GM19328 (cell line): ENCODE results near the gene MAML3.

ENCODE experiments used
- ATAC-seq: cut with Tn5 transposase; IDR thresholded peaks from one replicate; pipeline ENCODE4 v1.9.1; 2021; ENCODE audit warnings: mild to moderate bottlenecking, moderate library complexity; ENCODE audit not compliant: unreplicated experiment

The MAML3 gene

DNA sequence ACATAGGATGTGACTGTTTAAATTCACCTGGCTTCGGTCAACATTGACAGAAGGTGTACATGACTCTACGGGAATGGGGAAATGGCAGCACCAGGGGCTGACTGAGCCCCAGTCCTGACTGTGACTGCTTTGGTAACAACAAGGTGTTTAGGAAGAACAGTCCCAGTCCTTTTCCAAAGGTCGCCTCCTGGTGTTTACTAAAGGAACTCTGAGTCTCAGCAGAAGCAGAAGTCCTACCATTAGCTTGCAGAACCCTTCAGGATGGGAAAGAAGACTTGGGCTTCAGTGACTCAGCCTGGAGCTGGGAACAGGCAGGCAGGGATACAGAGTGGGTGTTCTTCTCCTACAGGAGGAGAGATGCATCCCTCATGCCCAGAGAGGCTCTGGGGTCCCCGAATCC, 385.1 kb downstream of the MAML3 start:
- no peak for ATAC-seq

DNA sequence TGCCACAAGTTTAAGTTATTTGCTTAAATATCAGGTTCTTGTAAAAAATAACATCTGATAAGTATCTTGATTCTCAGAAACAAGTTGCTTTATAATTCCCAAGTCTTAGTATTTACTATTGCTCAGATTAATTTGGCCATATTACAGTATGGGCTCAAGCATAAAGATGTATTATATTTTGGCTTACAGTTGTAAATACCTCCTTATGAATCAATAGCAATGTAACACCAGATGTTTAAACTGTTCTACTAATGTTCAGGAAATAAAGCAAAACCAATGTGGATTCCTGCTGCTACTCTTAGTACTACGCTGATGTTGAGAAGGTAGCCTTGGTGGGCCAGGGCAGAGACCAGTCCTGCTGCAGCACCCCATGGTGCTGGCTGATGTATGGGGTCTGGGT, 385.6 kb downstream of the MAML3 start:
- ATAC-seq: no peak

DNA sequence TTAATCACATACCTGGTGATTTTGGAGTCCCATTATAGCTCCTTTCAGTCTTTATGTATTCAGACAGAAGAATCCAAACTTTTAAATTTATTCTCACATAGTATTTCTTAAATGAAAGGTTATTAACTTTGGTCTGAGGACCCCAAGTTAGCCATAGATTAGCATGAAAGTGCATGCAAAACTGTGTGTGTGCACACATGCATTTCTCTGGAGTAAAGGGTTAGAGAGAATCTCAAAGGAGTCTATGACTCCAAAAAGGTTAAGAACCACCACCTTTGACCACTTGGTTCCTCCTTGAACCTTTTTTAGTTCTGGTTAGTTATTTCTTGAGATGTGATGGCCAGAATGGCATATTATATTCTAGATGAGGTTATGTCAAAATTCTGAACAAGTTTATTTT, 386.4 kb downstream of the MAML3 start:
- ATAC-seq: no peak

DNA sequence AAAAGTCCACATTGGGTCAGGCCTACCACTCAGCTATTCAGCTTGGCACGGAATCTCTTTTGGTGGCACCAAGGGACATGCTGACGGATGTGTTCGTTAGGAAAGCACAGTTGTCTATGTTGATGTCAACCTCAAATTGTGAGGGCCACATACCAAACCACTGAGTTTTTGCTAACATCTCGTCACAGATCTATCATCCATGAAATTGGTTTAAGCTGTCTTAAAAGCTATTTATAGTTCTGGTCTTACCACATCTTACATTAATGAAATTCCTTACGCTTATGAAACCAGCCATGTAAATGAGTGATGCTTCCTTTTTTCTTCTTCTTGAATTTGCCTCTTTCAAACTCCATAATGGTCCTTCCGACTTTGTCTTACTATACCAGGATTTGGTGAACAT, 386.8 kb downstream of the MAML3 start:
- no peak for ATAC-seq

DNA sequence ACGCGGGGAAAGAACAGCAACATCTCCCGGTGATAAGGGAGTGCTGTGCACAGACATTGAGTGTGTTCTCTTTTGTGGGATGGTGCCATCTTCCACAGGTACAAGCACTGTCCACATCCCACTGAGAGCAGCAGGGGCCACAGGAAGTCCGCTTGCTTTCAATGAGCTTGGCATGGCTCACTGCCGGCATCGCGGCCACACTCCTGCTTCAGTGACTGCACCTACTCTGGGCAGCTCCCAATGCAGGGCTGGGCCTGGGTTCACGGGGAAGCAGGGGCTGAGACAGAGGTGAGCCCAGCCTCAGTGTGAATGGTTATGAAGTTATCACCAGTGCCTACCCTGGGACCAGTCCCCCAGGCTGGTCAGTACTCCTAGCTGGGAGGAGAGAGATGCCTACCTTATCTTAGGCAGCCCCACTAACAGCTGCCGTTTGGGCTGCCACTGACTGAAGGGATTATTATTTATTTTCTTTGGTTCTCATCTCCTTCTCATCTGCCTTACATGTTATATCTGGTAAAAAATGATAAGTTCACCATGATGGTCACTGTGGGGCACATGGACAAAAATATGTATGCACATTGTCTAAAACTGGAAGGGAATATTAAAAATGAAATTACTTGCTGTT, 389.2 kb downstream of the MAML3 start:
- ATAC-seq: no peak

DNA sequence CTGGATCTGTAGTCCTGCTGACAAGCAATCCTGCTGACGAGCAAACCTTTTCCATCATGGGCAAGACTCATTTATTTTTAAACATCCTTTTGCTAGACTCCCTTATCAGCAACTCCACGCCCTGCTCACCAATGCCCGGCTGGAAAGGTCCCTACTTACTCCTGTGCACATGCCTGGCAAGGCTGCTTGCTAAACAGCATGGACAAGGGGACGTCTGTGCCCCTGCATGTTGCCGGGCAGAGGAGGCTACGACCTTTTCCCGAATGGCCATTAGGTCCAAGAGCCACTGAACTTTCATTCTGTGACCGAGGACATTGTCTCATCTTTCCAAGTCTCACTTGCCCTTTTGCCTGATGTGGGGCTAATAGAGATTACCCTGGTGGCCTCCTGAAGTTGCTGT, 389.8 kb downstream of the MAML3 start:
- no peak for ATAC-seq

DNA sequence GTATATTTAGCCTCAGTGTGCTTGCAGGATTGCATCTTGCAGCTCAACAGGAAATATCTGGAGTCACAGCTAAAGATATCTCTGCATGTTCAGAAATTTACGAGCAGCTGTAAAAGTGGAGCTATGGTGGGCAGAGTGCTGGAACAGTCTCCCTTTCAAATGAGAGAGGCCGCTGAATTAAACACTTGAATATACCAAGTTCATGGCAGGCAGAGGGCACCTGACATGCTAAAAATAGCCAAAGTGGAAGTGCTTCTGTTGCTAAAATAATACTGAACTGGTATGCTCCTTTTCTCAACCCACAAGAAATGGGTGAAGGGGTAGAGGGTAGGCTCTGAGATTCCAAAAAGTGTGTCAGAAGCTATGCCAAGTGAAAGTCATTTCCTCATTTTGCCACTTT, 390.3 kb downstream of the MAML3 start:
- no peak for ATAC-seq

DNA sequence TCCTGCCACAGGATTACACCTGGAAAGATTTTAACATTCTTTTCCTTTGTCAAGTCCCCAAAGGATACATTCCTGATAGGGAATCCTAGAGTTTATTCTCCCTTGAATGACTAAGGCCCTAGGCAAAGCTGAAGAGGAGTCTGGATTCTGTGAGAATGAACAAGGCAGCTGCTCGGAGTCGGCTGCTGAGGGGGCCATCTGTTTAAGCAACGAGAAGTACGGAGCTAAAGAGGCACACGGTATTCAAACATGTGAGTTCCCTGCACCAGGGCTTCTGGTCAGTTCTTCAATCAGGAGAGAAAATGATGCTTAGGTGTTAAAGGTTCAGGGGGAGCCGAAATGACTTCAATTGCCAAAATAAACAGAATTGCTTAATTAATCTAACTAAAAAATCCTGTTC, 390.8 kb downstream of the MAML3 start:
- ATAC-seq: no peak

DNA sequence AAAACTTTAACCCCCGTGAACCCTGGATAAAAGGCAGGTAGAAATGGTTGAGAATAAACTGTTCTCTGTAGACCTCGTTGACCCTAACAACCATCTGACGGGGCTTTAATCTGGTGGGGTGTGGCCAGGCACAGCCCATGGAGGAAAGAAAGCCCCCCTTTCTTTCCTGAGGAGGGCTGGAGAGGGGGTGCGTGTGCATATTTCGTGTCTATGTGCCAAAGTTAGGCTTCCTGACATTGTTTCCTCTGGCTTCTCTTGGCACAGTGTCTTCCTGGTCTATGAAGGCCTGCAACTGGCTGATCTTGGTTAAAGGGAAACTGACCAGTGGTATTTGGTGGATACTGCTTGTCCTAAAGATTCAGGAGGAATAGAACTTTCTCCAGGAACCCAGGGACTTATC, 391.3 kb downstream of the MAML3 start:
- no peak for ATAC-seq

DNA sequence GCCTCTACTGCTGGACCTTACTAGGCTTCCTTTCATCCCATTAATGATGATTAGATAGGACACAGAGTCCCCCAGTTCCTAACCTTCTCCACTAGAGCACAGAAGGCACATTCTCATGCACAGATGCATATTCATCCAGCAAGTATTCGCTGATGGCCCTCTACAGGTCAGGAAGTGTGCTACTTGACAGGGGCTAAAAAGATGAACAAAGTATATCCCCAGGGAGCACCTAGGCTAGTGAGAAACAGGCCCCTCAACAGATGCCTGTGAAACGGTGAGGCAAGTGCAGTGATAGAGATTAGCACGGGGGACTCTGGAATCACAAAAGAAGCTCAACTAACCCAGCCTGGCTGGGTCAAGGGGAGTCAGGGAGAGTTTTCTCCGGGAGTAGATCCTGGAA, 392.5 kb downstream of the MAML3 start:
- no peak for ATAC-seq

DNA sequence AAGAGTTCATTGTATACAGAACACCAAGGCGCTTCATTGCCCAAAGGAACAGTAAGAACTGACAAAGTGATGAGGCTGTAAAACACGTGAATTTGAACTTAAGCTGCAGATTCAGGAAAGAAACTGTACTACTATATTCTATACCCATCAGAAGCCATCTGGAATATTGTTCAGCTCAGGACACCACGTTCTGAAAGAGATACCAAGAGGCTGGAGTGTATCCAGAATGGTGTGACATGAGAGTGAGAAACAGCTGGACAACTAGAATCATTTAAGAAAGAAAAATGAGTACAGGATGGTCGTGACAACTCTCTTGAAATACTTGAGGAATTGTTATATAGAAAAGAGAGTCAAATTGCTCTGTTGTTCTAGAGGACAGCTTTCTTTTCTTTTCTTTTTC, 393.4 kb downstream of the MAML3 start:
- ATAC-seq: no peak

DNA sequence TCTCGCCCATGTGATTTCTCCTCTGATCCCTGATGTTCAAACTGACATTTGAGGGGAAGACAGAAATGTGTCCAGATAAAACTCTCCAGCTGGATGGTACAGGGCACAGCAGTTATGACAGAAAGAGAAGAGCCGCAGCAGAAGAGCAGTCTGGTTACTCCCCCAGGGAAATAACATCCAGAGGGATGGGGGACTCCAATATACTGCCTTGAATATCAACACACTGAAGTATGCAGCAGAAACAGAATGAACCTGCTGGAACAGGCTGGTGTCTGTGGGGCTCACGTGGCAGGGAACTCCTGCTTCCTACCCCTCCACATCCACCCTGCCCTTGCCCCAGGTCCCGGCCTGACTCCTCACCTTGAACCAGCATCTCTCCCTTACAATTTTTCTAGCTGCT, 394.9 kb downstream of the MAML3 start:
- no peak for ATAC-seq

DNA sequence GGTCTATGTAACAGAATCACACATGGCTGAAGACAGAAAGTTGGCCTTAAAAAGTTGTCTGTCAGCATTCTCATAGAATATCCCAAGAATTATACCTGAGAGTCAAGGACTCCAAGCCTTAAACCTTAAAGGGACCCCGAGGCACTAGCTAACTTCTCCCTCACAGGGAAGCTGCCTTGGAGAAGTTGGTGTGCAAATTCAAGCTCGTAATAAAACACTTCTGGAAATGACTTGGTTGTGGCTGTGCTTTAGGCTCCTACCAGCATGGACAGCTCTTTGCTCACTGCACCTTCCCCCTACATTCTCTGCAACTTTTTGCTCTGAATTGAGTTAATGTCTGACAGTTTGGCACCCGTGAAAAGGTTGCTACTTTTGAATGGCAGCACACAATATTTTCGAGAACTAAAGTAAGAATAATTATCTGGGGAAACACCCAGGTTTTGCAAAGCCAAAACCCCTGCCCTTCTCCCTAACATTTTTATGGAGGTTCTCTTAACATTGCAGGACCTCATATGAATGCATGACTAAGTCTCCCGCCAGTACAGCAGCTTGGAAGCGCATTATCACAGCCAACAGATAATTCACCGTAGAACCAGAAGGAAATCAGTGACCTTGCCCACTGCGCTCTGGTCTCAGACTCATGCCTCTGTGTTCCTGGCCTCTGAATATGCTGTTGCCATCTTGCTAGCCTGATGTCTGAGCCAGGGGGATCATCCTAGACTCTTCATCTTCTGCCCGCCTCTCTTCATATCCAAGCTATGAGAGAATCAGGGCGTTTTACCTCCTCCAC, 397.4 kb downstream of the MAML3 start:
- no peak for ATAC-seq

DNA sequence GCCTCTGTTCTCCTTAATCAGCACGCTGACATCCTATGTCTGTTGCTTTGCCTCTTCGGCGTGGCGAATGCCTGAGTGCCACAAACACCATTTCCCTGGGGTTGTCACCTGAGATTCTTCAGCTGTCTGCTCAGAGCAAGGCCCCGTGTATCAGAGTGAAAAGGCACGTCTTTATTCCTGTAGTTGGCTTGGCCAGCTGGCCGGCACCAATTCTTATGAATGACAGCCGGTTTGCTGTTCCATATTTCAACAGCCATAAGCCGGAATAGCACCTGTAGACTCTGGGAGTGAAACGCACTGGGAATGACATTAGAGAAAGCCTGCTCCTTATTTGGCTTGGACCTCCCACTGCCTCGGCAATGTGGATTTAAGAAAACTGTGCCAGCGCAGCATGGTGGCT, 399.0 kb downstream of the MAML3 start:
- no peak for ATAC-seq

DNA sequence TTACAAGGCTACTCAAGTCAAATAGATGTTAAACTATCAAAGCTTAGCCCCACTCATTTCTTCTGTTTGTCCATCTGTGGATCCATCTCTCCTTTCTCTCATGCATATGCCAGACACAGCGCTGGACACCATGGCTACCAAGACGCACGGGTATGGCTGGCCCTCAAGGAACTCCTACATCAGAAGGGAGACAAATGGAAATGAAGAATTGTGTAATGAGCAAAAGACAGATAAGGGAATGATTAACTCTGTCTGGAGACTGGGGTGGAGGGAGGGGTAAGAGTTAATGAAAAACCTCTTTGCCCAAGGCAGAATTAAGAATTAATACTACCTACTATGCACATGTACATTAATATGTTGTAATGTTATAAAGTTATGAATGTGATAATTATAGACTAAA, 400.3 kb downstream of the MAML3 start:
- no peak for ATAC-seq

DNA sequence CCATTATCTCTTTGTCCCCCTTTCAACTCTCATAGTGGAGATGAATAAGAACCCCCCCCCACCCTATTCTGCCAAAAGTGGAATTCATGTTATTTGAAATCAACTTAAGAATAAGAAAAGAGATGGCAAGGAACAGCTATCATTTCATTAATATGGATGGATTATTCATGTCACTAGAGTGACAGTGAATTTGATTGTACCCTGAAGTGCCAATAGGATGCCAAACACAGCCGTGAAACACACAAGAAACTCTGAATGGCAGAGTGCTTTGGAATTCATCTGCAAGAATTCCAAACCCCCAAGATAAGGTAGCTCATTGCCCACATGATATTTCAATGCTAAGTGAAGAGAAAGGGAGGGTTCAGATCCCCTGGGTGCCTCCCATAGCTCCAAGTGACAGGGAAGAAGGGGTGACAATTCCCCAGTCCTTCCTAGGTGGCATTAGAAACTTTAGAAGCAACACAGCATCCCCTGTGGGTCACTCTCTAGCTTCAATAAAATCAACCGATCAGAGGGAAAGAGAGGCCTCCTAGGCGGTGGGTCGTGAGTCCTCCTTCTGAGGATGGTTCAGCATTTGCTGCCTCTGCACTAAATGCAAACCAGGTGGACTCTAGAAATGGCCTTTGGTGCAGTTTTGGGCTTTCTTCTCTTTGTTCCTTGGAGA, 404.0 kb downstream of the MAML3 start:
- ATAC-seq: no peak

DNA sequence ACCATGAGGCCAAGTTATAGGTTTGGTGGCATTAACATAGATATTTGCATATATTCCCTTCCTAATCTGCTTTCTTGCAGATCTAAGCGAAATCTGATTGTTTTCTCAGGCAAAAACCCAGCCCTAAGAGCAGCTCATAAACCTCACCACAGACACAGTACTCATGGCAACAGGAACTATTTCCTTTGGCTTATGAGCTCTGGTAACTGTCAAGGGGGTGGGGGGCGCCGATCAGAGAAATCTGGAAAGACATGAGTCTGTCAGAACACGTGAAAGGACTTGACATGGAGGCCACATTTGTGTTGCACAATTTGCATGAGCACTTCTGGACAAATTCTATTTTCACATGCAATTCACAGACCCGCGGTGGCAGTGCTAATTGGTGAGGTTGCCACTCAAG, 404.6 kb downstream of the MAML3 start:
- no peak for ATAC-seq

DNA sequence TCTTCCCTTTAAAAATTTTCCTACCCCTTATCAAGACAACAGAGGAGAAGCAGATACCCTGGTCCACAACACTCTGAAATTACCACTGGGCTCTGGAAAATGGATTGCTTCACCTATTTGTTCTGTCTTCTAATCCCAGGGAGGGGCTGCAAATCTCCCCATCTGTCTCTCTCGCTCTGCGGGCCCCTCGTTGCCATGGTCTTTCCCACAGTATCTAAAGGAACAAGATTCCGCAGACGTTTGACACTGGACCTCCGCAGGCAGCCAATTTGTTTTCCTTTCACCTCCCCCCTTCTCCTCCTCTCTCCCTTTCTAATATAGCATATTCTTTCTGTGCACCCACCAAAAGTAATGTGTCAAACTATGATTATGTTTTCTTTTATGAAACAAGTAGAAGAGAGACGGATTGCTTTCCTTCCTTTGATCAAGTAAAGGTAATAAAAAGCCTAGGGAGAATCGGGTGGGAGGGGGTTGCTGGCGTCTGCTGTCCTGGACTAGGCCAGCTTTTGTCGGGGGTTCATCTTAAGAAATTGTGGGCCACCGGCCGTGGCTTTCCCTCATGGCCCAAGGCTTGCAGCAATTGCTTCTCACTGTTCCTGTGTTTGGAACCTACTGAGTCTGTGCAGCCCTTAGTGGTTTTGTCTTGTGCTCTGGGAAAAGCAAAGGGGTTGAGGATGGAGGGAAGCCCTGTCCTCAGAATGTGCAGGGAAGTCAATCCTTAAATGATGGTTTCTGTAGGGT, 407.4 kb downstream of the MAML3 start:
- ATAC-seq: no peak

DNA sequence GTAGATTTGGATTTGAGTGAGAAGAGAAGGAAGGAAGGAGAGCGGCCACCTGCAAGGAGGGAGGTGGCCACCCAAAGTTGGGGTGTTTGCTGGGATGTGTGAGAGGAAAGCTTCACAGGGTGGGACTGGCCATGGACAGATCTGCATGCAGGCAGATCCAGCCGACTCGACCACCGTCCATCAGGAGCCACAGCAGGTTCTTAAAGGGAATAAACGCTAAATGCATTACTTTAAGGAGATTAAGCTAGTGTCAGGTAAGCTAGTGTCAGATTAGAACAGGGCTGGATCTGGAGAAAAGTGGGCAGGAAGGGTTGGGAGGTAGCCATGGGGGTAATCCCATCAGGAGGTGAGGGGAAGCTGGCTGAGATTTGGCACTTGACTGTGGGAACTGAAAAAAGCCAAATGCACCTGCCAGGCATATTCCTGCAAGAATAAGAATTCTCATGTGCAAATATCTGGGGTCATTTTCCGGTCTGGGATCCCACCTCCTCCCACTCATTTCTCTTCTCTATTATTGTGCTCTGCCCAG, 408.8 kb downstream of the MAML3 start:
- no peak for ATAC-seq

DNA sequence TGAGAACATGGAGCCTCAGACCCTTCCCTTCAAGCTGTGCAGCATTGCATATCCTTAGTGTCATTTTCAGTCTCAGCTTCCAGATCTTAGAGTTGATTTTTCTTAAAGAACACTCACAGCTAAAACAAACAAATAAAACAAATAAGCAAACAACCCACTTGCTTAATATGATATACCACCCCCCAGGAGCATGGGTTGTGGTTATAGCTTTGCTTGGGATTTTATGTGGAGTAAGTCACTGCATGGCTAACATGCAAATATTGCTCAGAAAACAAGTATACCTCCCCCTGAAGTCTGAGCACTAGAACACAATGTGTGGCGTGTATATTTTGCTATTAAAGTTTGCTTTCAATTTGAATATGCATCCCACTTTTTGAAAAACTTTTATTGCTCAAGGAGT, 409.8 kb downstream of the MAML3 start:
- ATAC-seq: no peak

DNA sequence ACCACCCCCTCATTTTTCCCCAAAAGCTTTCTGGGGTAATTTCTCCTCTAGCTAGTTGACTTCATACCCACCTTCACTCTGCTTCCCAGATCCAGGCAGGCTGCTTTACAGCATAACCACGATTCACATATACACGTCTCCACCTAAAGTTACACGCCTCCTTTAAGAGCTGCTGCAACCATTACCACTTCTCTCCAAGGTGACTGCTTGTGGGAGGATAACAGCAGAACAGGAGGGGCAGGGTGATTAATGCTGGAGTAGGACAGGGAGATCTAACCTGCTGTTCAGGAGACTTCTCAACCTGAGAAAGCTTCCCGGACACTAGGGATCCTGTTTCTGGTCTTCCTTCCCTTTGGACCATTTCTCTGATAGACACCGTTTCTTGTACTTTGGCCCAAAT, 411.0 kb downstream of the MAML3 start:
- ATAC-seq: no peak
